Endodermal cell (in vitro differentiated cells): ENCODE results near the gene ZFAND3. TPM values are rescaled to one million over a fixed set of nuclear protein-coding genes. Genes with fewer than 3 reads are reported as not detected.

Experiments
- DNase-seq: peaks from one replicate; pipeline ENCODE4 v3.0.0-alpha.2; 2017
- H3K27ac ChIP-seq: 2 replicates; pipeline ENCODE4 v1.5.1; 2013; ENCODE audit warnings: mild to moderate bottlenecking, low read depth, low read length, moderate library complexity
- H3K27me3 ChIP-seq: 2 replicates; pipeline ENCODE4 v1.6.1; 2013; ENCODE audit warnings: mild to moderate bottlenecking, low read length, moderate library complexity; ENCODE audit not compliant: insufficient read depth, control insufficient read depth, poor library complexity, severe bottlenecking
- H3K36me3 ChIP-seq: 2 replicates; pipeline ENCODE4 v1.7.0; 2013; ENCODE audit warnings: mild to moderate bottlenecking, low read length, moderate library complexity; ENCODE audit not compliant: control insufficient read depth, insufficient read depth
- H3K4me1 ChIP-seq: one replicate; pipeline ENCODE4 v1.7.0; 2013; ENCODE audit warnings: low read length; ENCODE audit not compliant: control insufficient read depth, insufficient read depth
- H3K4me3 ChIP-seq: 2 replicates; pipeline ENCODE4 v1.5.1; 2013; ENCODE audit warnings: mild to moderate bottlenecking, low read length, moderate library complexity
- H3K9ac ChIP-seq: 2 replicates; pipeline ENCODE4 v1.6.1; 2013; ENCODE audit warnings: mild to moderate bottlenecking, low read length, moderate library complexity; ENCODE audit not compliant: poor library complexity, severe bottlenecking; ENCODE audit errors: extremely low read depth
- H3K9me3 ChIP-seq: 2 replicates; pipeline ENCODE4 v1.6.1; 2013; ENCODE audit warnings: mild to moderate bottlenecking, low read length, moderate library complexity; ENCODE audit not compliant: control insufficient read depth
- H3K27ac Mint-ChIP-seq: 2 replicates; pipeline ENCODE4 v1.8.0; 2020; ENCODE audit warnings: mixed read lengths
- H3K27me3 Mint-ChIP-seq: 2 replicates; pipeline ENCODE4 v1.8.0; 2021; ENCODE audit warnings: mild to moderate bottlenecking, mixed read lengths; ENCODE audit not compliant: insufficient read depth
- H3K36me3 Mint-ChIP-seq: 2 replicates; pipeline ENCODE4 v1.8.0; 2020; ENCODE audit warnings: low read depth, mixed read lengths
- H3K4me1 Mint-ChIP-seq: 2 replicates; pipeline ENCODE4 v1.8.0; 2020; ENCODE audit warnings: mixed read lengths
- H3K4me3 Mint-ChIP-seq: 2 replicates; pipeline ENCODE4 v1.8.0; 2020; ENCODE audit warnings: mild to moderate bottlenecking, moderate library complexity, mixed read lengths
- H3K9me3 Mint-ChIP-seq: 2 replicates; pipeline ENCODE4 v1.8.0; 2020; ENCODE audit warnings: mild to moderate bottlenecking, mixed read lengths
- WGBS, 2 experiments: methylation state at CpG; one replicate each; pipeline versions ENCODE4 v1.1.5 to v1.1.7; 2013; ENCODE audit warnings: missing lambda C conversion rate in 2 of 2, mixed read lengths in 1 of 2; ENCODE audit not compliant: insufficient coverage in 1 of 2, insufficient read length in 1 of 2; 5-methylcytosine and 5-hydroxymethylcytosine counted together
- total RNA-seq, 2 donors: library from RNA; stranded (reverse); fragmentation: NEBNext Ultra II Directional in 1 of 2; extraction: Animal tissue kit (Norgen Biotek cat#: 25700) in 1 of 2; gene quantifications; 2 replicates in 1 of 2; 3 replicates in 1 of 2; pipeline ENCODE4 v1.2.1, GENCODE V29; 2021
- TF ChIP-seq, protein P1 (sequence below): fragments of 200-600 bp; sonication (generic); conservative IDR thresholded peaks from 2 replicates; pipeline ENCODE4 v1.5.0; 2021; ENCODE audit warnings: antibody characterized with exemption, mild to moderate bottlenecking

The ZFAND3 gene
- total RNA-seq, 2 donors from 2014 or later, result 67.1 to 86.2 TPM

GRCh38 chr6:38146021-38146733 lies 326.6 kb downstream of the ZFAND3 start:
- peaks cover 4% of the 10 kb centered on the region for H3K36me3 Mint-ChIP-seq
- 97 to 100% methylated on average over 2 to 8 of the region's 8 CpGs for WGBS, 2 experiments
- Histone ChIP-seq H3K9me3 (no peaks in the 10 kb centered on the region), H3K27ac (no peak overlapping the region), H3K9ac (no peak overlapping the region), H3K4me1 (no peaks in the 10 kb centered on the region), H3K4me3 (no peak overlapping the region), H3K27me3 (no peaks in the 10 kb centered on the region), H3K36me3 (no peaks in the 10 kb centered on the region)
- TF ChIP-seq, protein P1, sequence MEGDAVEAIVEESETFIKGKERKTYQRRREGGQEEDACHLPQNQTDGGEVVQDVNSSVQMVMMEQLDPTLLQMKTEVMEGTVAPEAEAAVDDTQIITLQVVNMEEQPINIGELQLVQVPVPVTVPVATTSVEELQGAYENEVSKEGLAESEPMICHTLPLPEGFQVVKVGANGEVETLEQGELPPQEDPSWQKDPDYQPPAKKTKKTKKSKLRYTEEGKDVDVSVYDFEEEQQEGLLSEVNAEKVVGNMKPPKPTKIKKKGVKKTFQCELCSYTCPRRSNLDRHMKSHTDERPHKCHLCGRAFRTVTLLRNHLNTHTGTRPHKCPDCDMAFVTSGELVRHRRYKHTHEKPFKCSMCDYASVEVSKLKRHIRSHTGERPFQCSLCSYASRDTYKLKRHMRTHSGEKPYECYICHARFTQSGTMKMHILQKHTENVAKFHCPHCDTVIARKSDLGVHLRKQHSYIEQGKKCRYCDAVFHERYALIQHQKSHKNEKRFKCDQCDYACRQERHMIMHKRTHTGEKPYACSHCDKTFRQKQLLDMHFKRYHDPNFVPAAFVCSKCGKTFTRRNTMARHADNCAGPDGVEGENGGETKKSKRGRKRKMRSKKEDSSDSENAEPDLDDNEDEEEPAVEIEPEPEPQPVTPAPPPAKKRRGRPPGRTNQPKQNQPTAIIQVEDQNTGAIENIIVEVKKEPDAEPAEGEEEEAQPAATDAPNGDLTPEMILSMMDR, result no peak
- peaks cover 21% of the 10 kb centered on the region for H3K4me1 Mint-ChIP-seq
- H3K4me3 Mint-ChIP-seq, result no peak overlapping the region
- H3K27me3 Mint-ChIP-seq, result no peaks in the 10 kb centered on the region
- no peak for DNase-seq
- no peak overlapping the region for H3K27ac Mint-ChIP-seq
- H3K9me3 Mint-ChIP-seq, result no peaks in the 10 kb centered on the region

DNA sequence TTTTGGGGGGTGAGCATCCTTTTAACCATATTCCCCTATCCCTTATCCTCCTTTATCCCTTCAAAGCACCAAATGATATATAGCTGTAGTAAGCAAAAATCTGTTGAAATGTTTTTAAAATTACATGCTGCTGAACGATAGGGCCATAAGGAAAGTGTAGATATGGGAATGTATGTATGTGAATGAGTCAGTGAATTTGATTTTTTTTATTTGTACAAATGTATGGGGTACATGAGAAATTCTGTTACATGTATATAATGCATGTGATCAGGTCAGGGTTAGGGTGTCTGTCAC lies 327.2 kb downstream of the ZFAND3 start:
- H3K9me3 Mint-ChIP-seq, result no peaks in the 10 kb centered on the region
- H3K27ac Mint-ChIP-seq, result no peak overlapping the region
- no peak overlapping the region for H3K4me3 Mint-ChIP-seq
- Histone ChIP-seq H3K4me1 (no peaks in the 10 kb centered on the region), H3K4me3 (no peak overlapping the region), H3K27ac (no peak overlapping the region), H3K9ac (no peak overlapping the region), H3K9me3 (no peaks in the 10 kb centered on the region), H3K27me3 (no peaks in the 10 kb centered on the region), H3K36me3 (no peaks in the 10 kb centered on the region)
- peaks cover 4% of the 10 kb centered on the region for H3K36me3 Mint-ChIP-seq
- TF ChIP-seq, protein P1, result no peak
- H3K27me3 Mint-ChIP-seq, result no peaks in the 10 kb centered on the region
- DNase-seq, result no peak
- 96 to 100% methylated on average over 1 of the region's 1 CpG for WGBS, 2 experiments
- H3K4me1 Mint-ChIP-seq, result peaks cover 21% of the 10 kb centered on the region

- H3K9me3 ChIP-seq, result no peaks in the 10 kb centered on the region
- TF ChIP-seq, protein P1, result no peak
- H3K36me3 Mint-ChIP-seq, result peaks cover 17% of the 10 kb centered on the region
- H3K4me3 Mint-ChIP-seq, result no peak overlapping the region
- DNase-seq, result no peak
- WGBS, 2 experiments, result 91 to 94% methylated on average over 2 of the region's 2 CpGs
- peaks cover 21% of the 10 kb centered on the region for H3K4me1 Mint-ChIP-seq
- no peaks in the 10 kb centered on the region for H3K27me3 ChIP-seq
- H3K9me3 Mint-ChIP-seq, result no peaks in the 10 kb centered on the region
- no peaks in the 10 kb centered on the region for H3K4me1 ChIP-seq
- H3K27ac Mint-ChIP-seq, result no peak overlapping the region
- H3K27ac ChIP-seq, result no peak overlapping the region
- no peak overlapping the region for H3K9ac ChIP-seq
- peaks cover 4% of the 10 kb centered on the region for H3K36me3 ChIP-seq
- H3K27me3 Mint-ChIP-seq, result no peaks in the 10 kb centered on the region
- no peak overlapping the region for H3K4me3 ChIP-seq
These were observed 329.1 kb downstream of the ZFAND3 start for GRCh38 chr6:38148606-38149005.
